SK-MEL-5 (cell line): ENCODE results near the gene TMEM60. TPM values are rescaled to one million over a fixed set of nuclear protein-coding genes. Genes with fewer than 3 reads are reported as not detected.
"Not testable (repeated sequence)": the region's sequence is repeated elsewhere in the genome, so short reads cannot be mapped to it uniquely, and the experiment has no call there.

Source experiments
- DNase-seq: peaks from one replicate; pipeline ENCODE4 v3.0.0-alpha.2; 2016; ENCODE audit warnings: low read depth, low spot score
- in situ Hi-C: cut with HindIII; loops from 2 replicates; pipeline ENCODE4 v1.10.0; 2016; ENCODE audit warnings: low sequenced_read_pairs, high pct_unique_total_duplicates, low pct_unique_long_range_greater_than_20kb
- polyA plus RNA-seq, 2 experiments: library from polyadenylated mRNA; depleted of rRNA; stranded (reverse); fragments of >200 nt; gene quantifications; 2 replicates each; pipeline ENCODE4 v1.2.3, GENCODE V29; 2015
- total RNA-seq: library from RNA; depleted of rRNA; stranded (reverse); fragments of >200 nt; shearing (Covaris generic); gene quantifications from 2 replicates; pipeline ENCODE4 v1.2.3, GENCODE V29; 2014; rRNA removed

TMEM60 gene, protein sequence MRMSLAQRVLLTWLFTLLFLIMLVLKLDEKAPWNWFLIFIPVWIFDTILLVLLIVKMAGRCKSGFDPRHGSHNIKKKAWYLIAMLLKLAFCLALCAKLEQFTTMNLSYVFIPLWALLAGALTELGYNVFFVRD
- 60.3 and 62.5 TPM in 2 replicates for total RNA-seq
- 30.1 and 32.0 TPM in 2 replicates for polyA plus RNA-seq (2015; cell fraction: cytosol; rRNA removed)
- 14.3 and 23.0 TPM in 2 replicates for polyA plus RNA-seq (2015; cell fraction: nucleus; rRNA removed)

- peak; percentile 100 for DNase-seq
- in situ Hi-C loops, result no loop called here
Observed at GRCh38 chr7:77798394-77799077, at the start of gene TMEM60, which contains the start of gene PHTF2. Gene TMEM60, minus strand, starts transcription at chr7:77798434. Its CDS starts 4,061 bp downstream, at chr7:77794373. Gene PHTF2, plus strand, starts transcription at chr7:77798773.

- in situ Hi-C loops, result no loop called here
- no peak for DNase-seq
Observed at GRCh38 chr7:77846317-77847092, 48.3 kb upstream of the TMEM60 start.

GRCh38 chr7:77843194-77843593, 45.0 kb upstream of the TMEM60 start:
- in situ Hi-C loops, result no loop called here
- no peak for DNase-seq

DNA sequence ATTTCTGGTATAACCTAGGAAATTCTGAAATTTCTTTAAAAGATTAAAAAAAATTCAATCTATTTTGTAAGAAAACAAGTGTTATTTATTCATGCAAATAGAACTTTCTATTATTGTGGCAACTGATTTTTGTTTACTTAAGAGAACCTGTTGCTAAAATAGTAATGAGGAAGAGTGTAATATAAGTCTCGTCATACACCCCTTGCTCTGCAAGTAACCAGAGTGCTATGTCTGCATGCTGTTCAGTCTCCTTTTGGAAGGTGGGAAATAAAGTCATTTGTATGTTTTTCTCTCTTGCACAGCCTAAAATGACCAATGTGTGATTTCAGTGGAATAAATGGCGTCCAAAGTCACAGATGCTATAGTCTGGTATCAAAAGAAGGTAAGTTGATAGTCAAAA, 41.7 kb upstream of the TMEM60 start:
- in situ Hi-C loops, result no loop called here
- DNase-seq, result no peak

DNA sequence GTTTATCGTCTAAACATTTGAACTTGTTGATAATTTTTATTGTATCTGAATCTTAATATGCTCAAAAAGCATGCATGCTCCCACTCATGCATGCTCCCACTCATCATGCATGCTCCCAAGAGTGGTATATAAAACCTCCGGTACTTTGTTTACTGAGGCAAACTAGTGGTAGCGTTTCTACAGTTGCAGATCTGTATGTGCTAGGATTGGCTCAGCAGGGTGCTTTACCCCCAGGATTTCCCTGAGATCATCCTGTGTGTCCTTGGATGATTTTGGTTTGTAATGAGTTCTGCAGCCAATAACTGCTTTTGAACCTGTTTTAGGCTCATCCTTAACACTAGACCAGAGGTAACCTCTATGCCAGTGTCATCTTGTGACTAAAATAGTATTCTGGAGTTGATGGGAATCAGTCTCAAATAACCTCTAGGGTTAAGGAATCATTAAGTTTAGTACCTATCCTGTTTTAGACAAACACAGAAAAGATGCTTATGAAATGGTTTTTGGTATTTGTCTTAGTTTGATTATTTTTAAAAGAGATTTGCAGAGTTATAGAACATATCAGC, 40.8 kb upstream of the TMEM60 start:
- in situ Hi-C loops, result no loop called here

GRCh38 chr7:77837966-77838365, 39.7 kb upstream of the TMEM60 start:
- DNase-seq, result no peak
- in situ Hi-C loops, result no loop called here

More for the DNA sequence above, 40.8 kb upstream of the TMEM60 start:
- DNase-seq, result no peak

DNA sequence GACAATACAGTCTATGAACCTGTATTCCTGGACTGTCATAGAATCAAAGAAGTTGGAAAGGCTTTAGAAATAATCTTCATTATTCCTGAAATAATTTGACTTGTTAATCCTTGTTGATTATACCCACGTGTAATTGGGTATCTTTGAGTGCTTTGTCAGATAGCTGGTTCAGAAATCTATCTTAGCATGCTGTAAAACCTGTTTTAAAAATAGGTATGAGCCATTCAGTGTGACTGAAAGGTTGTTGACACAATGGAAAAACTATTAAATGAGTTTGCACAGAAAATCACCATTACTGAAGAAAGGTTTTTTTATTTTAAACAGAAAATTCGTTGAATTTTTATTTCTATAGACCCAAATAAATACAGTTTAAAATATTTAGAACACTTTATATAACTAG, 39.0 kb upstream of the TMEM60 start:
- in situ Hi-C loops, result no loop called here

DNA sequence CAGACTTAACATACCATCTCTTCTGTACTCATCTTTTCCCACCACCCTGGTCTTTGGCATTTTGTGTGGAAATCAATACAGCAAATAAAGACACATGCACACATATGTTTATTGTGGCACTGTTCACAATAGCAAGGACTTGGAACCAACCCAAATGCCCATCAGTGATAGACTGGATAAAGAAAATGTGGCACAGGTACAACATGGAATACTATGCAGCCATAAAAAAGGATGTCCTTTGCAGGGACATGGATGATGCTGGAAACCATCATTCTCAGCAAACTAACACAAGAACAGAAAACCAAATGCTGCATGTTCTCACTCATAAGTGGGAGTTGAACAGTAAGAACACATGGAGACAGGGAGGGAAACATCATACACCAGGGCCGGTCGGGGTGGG, 38.2 kb upstream of the TMEM60 start:
- DNase-seq, in situ Hi-C loops: not testable (repeated sequence)

More for the DNA sequence above, 39.0 kb upstream of the TMEM60 start:
- DNase-seq, result no peak

DNA sequence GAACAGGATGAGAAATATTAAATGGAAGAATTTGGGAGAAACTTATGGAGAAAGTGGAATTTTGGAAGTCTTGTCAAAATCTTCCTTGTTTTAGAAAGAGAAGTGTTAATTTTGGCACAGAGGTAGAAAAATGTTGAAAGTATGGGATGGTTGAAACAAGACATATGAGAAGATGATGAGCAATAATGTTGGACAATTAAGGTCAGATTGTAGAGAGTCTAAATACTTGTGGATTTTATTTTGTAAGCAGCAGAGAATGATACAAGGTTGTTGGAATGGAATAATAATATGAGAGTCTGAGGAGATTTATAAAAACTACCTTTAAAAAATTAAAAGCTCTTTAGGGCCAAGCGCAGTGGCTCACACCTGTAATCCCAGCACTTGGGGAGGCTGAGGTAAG, 34.9 kb upstream of the TMEM60 start:
- DNase-seq, result no peak
- in situ Hi-C loops, result no loop called here

GRCh38 chr7:77831953-77832352, 33.7 kb upstream of the TMEM60 start:
- DNase-seq, result no peak
- in situ Hi-C loops, result no loop called here

GRCh38 chr7:77831481-77831880, 33.2 kb upstream of the TMEM60 start:
- in situ Hi-C loops, result no loop called here
- no peak for DNase-seq

DNA sequence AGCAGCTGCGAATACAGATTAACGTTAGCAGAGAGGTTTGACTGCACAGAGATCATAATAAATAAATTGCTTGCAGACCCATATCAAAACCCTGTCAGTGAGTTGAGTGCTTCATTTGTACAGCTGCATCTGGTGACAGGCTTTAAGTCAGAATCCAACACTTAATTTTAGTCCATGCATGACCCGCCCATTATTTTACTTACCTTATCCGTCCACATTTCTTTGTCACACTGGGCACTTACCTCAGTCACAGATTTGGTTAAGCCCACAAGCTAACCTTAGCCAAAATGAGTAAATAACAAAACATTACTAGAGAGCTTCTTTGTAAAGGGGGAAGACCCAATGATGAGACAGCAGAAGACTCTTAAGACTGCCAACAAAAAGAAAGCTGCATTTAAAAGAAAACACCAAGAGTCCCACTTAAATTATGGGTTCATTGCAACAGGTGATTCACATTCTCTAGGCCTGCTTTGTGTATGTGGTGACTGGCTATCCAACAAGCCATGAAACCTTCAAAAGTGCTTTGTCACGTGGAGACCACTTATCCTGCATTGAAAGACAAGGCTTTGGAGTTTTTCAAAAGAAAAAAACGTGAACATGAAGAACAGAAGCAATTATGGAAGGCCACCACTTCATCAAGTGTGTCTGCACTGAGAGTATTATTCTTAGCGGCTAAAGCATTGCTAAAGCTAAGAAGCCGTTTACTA, 32.6 kb upstream of the TMEM60 start:
- in situ Hi-C loops, result no loop called here
- DNase-seq, result no peak

GRCh38 chr7:77827999-77828398, 29.8 kb upstream of the TMEM60 start:
- no peak for DNase-seq
- in situ Hi-C loops, result no loop called here

DNA sequence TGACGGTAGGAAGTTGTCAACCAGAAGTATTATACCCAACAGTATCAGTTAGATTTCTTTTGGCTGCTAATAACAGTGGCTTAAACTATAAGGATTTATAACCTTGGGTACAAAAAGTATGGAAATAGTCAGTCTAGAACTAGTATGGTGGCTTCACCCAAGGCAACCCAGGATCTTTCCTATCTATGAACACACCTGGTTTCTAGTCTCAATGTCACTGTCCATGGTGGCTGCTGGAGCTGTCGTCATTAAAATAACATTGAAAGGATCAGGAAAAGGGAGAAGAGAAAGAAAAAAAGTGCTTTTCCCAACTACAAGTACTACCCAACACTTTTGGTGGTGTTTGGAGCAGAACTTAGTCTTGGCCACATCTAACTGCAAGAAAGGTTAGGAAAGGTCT, 28.1 kb upstream of the TMEM60 start:
- DNase-seq, result no peak
- in situ Hi-C loops, result no loop called here

DNA sequence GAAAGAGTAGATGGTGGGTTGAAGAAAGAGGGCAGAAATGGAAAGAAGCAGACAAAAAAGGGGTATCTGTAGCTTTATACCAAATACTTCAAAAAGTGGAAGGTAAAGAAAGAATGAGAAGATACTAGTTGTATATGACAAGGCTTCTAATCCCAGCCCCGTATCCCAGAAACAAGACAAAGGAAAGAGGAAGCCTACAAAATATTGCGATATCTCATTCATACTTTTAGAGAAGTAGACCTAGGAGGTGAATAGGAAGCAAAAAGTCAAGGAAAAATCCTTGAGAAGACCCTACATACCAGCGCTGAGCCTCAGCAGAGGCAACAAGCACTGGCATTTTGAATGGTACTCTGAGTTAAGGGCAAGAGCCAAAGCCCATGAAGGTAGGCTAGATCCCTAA, 26.9 kb upstream of the TMEM60 start:
- no peak for DNase-seq
- in situ Hi-C loops, result no loop called here

DNA sequence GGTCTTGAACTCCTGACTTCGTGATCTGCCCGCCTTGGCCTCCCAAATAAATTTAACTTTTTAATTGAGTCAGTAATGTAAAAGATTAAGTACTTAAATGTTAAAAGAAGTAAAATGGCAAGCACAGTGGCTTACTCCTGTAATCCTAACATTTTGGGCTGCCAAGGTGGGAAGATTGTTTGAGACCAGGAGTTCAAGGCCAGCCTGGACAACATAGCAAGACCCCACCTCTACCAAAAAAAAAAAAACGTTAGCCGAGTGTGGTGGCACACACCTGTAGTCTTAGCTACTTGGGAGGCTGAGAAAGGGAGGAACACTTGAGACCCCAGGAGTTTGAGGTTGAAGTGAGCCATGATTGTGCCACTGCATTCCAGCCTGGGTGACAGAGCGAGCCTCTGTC, 26.4 kb upstream of the TMEM60 start:
- DNase-seq, result no peak
- in situ Hi-C loops, result no loop called here

DNA sequence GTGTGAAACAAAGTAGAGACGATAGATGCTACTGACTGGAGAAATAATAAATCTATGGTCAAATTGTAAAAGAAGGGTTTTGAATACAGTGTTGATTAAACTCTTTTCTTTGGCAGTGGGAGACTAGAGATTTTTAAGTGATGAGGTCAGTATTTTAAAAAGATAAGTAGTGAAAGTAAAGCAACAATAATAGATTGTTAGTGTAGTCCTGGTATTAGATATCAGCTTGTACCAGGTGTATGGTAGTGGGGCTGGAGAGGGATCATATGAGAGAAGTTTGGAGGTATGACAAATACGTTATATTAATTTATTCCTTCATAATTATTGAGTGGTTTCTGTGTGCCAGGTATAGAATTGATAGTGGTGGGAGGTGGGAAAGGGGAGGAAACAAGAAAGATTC, 25.6 kb upstream of the TMEM60 start:
- in situ Hi-C loops, result no loop called here
- DNase-seq, result no peak

GRCh38 chr7:77822269-77822668, 24.0 kb upstream of the TMEM60 start:
- in situ Hi-C loops, result no loop called here
- DNase-seq, result no peak
